B cell (primary cell): ENCODE measurements around the gene TUNAR. TPM values are rescaled to one million over a fixed set of nuclear protein-coding genes. Genes with fewer than 3 reads are reported as not detected.

Experiments
- ATAC-seq: fragments of 200-7000 bp; cut with Tn5 transposase; one replicate; pipeline ENCODE4 v1.10.0; 2021; ENCODE audit warnings: low read depth, mild to moderate bottlenecking, moderate number of reproducible peaks, moderate library complexity
- CTCF ChIA-PET: fragments of 350-600 bp; sonication (Branson Sonifier 250); formaldehyde crosslinking; loops from one replicate; lab custom pipeline; 2021; ENCODE audit warnings: antibody characterized with exemption, inconsistent platforms; lab: Charles Lee
- POLR2A ChIA-PET: fragments of 350-600 bp; sonication (Branson Sonifier 250); formaldehyde crosslinking; loops from one replicate; lab custom pipeline; 2021; ENCODE audit warnings: antibody characterized with exemption; lab: Charles Lee
- DNase-seq: peaks from one replicate; pipeline ENCODE4 v3.0.0; 2013
- H2AFZ ChIP-seq: 2 replicates; pipeline ENCODE4 v1.6.1; 2012; ENCODE audit warnings: mild to moderate bottlenecking, low read depth, low read length; ENCODE audit not compliant: insufficient read depth, poor library complexity, severe bottlenecking
- H3K27ac ChIP-seq, 2 donors: 1 replicate in 1 of 2; 2 replicates in 1 of 2; pipeline ENCODE4 v1.5.1; 2012 to 2013; ENCODE audit warnings: low read length in 2 of 2, mild to moderate bottlenecking in 2 of 2, moderate library complexity in 1 of 2
- H3K27me3 ChIP-seq, 4 experiments: fragments of 200-600 bp in 1 of 4; sonication (generic) in 1 of 4; replicated peaks in 1 of 4; 1 replicate in 2 of 4; 2 replicates in 2 of 4; pipeline versions ENCODE4 v1.6.1 to v1.7.0; 2013 to 2016; ENCODE audit warnings: low read length in 3 of 4, mild to moderate bottlenecking in 2 of 4, mixed read lengths in 1 of 4, moderate library complexity in 1 of 4; ENCODE audit not compliant: insufficient read depth in 4 of 4, control insufficient read depth in 3 of 4; ENCODE audit errors: control extremely low read depth in 1 of 4
- H3K36me3 ChIP-seq, 2 experiments: replicated peaks in 1 of 2; 1 replicate in 1 of 2; 2 replicates in 1 of 2; pipeline versions ENCODE4 v1.6.1 to v1.7.1; 2013; ENCODE audit warnings: low read length in 1 of 2; ENCODE audit not compliant: insufficient read depth in 2 of 2, control insufficient read depth in 1 of 2; ENCODE audit errors: control extremely low read depth in 1 of 2, extremely low read depth in 1 of 2
- H3K4me1 ChIP-seq, 2 donors: fragments of 200-600 bp in 1 of 2; sonication (generic) in 1 of 2; 1 replicate in 1 of 2; 2 replicates in 1 of 2; pipeline versions ENCODE4 v1.5.1 to v1.6.1; 2013 to 2017; ENCODE audit warnings: low read length in 2 of 2; ENCODE audit not compliant: control insufficient read depth in 2 of 2, insufficient read depth in 2 of 2
- H3K4me2 ChIP-seq: replicated peaks from 2 replicates; pipeline ENCODE3; 2012; ENCODE audit warnings: mild to moderate bottlenecking, low read depth, low read length; ENCODE audit not compliant: poor library complexity, severe bottlenecking
- H3K4me3 ChIP-seq, 5 experiments: fragments of 200-600 bp in 1 of 5; sonication (generic) in 1 of 5; 1 replicate in 3 of 5; 2 replicates in 2 of 5; pipeline versions ENCODE4 v1.5.1 to v1.7.0; 2011 to 2016; ENCODE audit warnings: low read length in 4 of 5, mild to moderate bottlenecking in 4 of 5, low read depth in 2 of 5, control low read depth in 1 of 5, moderate library complexity in 1 of 5; ENCODE audit not compliant: insufficient read depth in 1 of 5; ENCODE audit errors: control extremely low read depth in 1 of 5, extremely low read depth in 1 of 5
- H3K79me2 ChIP-seq: fragments of 200-600 bp; sonication (generic); one replicate; pipeline ENCODE4 v1.6.0; 2016; ENCODE audit warnings: low read length; ENCODE audit not compliant: control insufficient read depth, insufficient read depth
- H3K9ac ChIP-seq: fragments of 200-600 bp; sonication (generic); 2 replicates; pipeline ENCODE4 v1.6.1; 2017; ENCODE audit warnings: mild to moderate bottlenecking, low read length, moderate library complexity
- H3K9me3 ChIP-seq, 3 donors: one replicate each; pipeline versions ENCODE4 v1.6.1 to v1.7.1; 2013; ENCODE audit warnings: low read length in 2 of 3; ENCODE audit not compliant: control insufficient read depth in 2 of 3, insufficient read depth in 1 of 3; ENCODE audit errors: control extremely low read depth in 1 of 3
- H4K20me1 ChIP-seq: 2 replicates; pipeline ENCODE4 v1.6.0; 2012; ENCODE audit warnings: mild to moderate bottlenecking, low read length; ENCODE audit not compliant: insufficient read depth, control insufficient read depth, poor library complexity, severe bottlenecking
- H3K27ac Mint-ChIP-seq: one replicate; pipeline ENCODE4 v1.8.0; 2021; ENCODE audit warnings: mixed read lengths
- H3K27me3 Mint-ChIP-seq: one replicate; pipeline ENCODE4 v1.8.0; 2021; ENCODE audit warnings: mixed read lengths
- H3K4me1 Mint-ChIP-seq: one replicate; pipeline ENCODE4 v1.8.0; 2021; ENCODE audit warnings: mixed read lengths
- H3K4me3 Mint-ChIP-seq: one replicate; pipeline ENCODE4 v1.8.0; 2021; ENCODE audit warnings: mixed read lengths
- H3K9me3 Mint-ChIP-seq: one replicate; pipeline ENCODE4 v1.8.0; 2022; ENCODE audit warnings: mixed read lengths; ENCODE audit not compliant: insufficient read depth
- CTCF ChIP-seq: fragments of 200-600 bp; IDR thresholded peaks from one replicate; pipeline ENCODE4 v1.8.0; 2022; ENCODE audit warnings: antibody characterized with exemption, mild to moderate bottlenecking
- EZH2 ChIP-seq: IDR thresholded peaks from 2 replicates; pipeline ENCODE4 v1.6.1; 2012; ENCODE audit warnings: borderline replicate concordance, low read depth, mild to moderate bottlenecking, moderate library complexity, low read length; ENCODE audit not compliant: insufficient read depth, poor library complexity, severe bottlenecking
- WGBS: methylation state at CpG from one replicate; pipeline ENCODE4 v1.1.5; 2013; ENCODE audit warnings: missing lambda C conversion rate; ENCODE audit not compliant: insufficient coverage; 5-methylcytosine and 5-hydroxymethylcytosine counted together
- intact Hi-C: fragments of 100-400 bp; cut with micrococcal nuclease; formaldehyde crosslinking; loops from one replicate; pipeline ENCODE4 v1.10.0; 2022
- polyA plus RNA-seq: library from polyadenylated mRNA; depleted of rRNA; stranded (reverse); fragments of >200 nt; gene quantifications from 2 replicates; pipeline ENCODE4 v1.2.3, GENCODE V29; 2012
- total RNA-seq, 2 donors: library from RNA; stranded (reverse); fragments of 120-200 nt in 1 of 2; gene quantifications; 1 replicate in 1 of 2; 2 replicates in 1 of 2; pipeline versions ENCODE4 v1.2.3 to v1.2.4, GENCODE V29; 2013 to 2022

Gene TUNAR
- total and polyA plus RNA-seq, 2 donors (not counting 1 experiment from before 2014, with no cell fraction given), result 0.48 to 0.81 TPM

GRCh38 chr14:95829321-95829720 lies 47.3 kb upstream of the TUNAR start:
- no peak for ATAC-seq
- Histone ChIP-seq H3K4me1 (no peaks in the 10 kb centered on the region), H2AFZ (no peak overlapping the region), H3K79me2 (no peaks in the 10 kb centered on the region), H4K20me1 (no peaks in the 10 kb centered on the region), H3K4me3 (no peak overlapping the region), H3K4me2 (no peak overlapping the region), H3K36me3 (no peaks in the 10 kb centered on the region), H3K27me3 (peaks cover 0 to 3% (median 0%) of the 10 kb centered on the region in 4 experiments), H3K9ac (no peak overlapping the region), H3K27ac (no peak overlapping the region), H3K9me3 (peaks cover 0 to 6% (median 0%) of the 10 kb centered on the region in 3 donors)
- ChIA-PET CTCF (no interaction called here), POLR2A (no interaction called here)
- no peak for TF ChIP-seq CTCF
- TF ChIP-seq EZH2, result no peak
- no peak for DNase-seq
- Mint-ChIP-seq H3K4me3 (no peak overlapping the region), H3K27me3 (peaks cover 19% of the 10 kb centered on the region), H3K9me3 (no peaks in the 10 kb centered on the region), H3K4me1 (no peaks in the 10 kb centered on the region), H3K27ac (no peak overlapping the region)
- intact Hi-C loops, result no loop called here
- WGBS, result 78% methylated on average over 3 of the region's 3 CpGs

- no peak overlapping the region for H3K4me3 Mint-ChIP-seq
- Histone ChIP-seq H3K79me2 (no peaks in the 10 kb centered on the region), H3K4me1 (peaks cover 6 to 7% of the 10 kb centered on the region in 2 donors), H3K4me3 (no peak overlapping the region), H3K9me3 (peaks cover 0 to 8% (median 0%) of the 10 kb centered on the region in 3 donors), H3K27ac (no peak overlapping the region), H3K4me2 (no peak overlapping the region), H3K36me3 (no peaks in the 10 kb centered on the region), H4K20me1 (no peaks in the 10 kb centered on the region), H3K9ac (no peak overlapping the region), H3K27me3 (peaks cover 0 to 3% (median 0%) of the 10 kb centered on the region in 4 experiments), H2AFZ (no peak overlapping the region)
- ATAC-seq (no peak), DNase-seq (no peak)
- H3K9me3 Mint-ChIP-seq, result no peaks in the 10 kb centered on the region
- no peak overlapping the region for H3K27ac Mint-ChIP-seq
- no peak for TF ChIP-seq CTCF
- no peak for TF ChIP-seq EZH2
- POLR2A ChIA-PET, result no interaction called here
- H3K27me3 Mint-ChIP-seq, result peaks cover 19% of the 10 kb centered on the region
- intact Hi-C loops, result no loop called here
- 13% methylated on average over 3 of the region's 3 CpGs for WGBS
- peaks cover 6% of the 10 kb centered on the region for H3K4me1 Mint-ChIP-seq
- CTCF ChIA-PET, result no interaction called here
Measured at GRCh38 chr14:95830386-95830785, 46.2 kb upstream of the TUNAR start.
